ENCODE measurements around the gene VIL1.

GRCh38 chr2:218400167-218400929, 18.6 kb upstream of the VIL1 start:
- TF ChIP-seq CTCF (IDR thresholded peaks at IDR 0.05) (no peak), POLR2A (IDR thresholded peaks at IDR 0.05) (peak in 2 of 3 donors; percentile 45 to 49)
